H9 (cell line): Measurements from ENCODE around the gene TNFSF18. TPM values are rescaled to one million over a fixed set of nuclear protein-coding genes. Genes with fewer than 3 reads are reported as not detected.

Experiments used
- DNase-seq: peaks from one replicate; pipeline ENCODE4 v3.0.0-alpha.2; 2017
- H2AFZ ChIP-seq: one replicate; pipeline ENCODE4 v1.6.1; 2013; ENCODE audit warnings: mild to moderate bottlenecking, low read length, control low read depth, moderate library complexity
- H2AK5ac ChIP-seq: 2 replicates; pipeline ENCODE4 v1.6.1; 2013; ENCODE audit warnings: low read length, control low read depth, mixed read lengths; ENCODE audit not compliant: insufficient read length
- H2BK120ac ChIP-seq: one replicate; pipeline ENCODE4 v1.6.1; 2013; ENCODE audit warnings: low read depth, mild to moderate bottlenecking, low read length, control low read depth, inconsistent platforms; ENCODE audit not compliant: poor library complexity, severe bottlenecking
- H2BK12ac ChIP-seq: 2 replicates; pipeline ENCODE4 v1.6.1; 2013; ENCODE audit warnings: low read length, control low read depth, mixed read lengths, low read depth; ENCODE audit not compliant: insufficient read length
- H2BK15ac ChIP-seq: 2 replicates; pipeline ENCODE4 v1.6.1; 2013; ENCODE audit warnings: low read depth, low read length, control low read depth
- H2BK20ac ChIP-seq: one replicate; pipeline ENCODE4 v1.6.1; 2013; ENCODE audit warnings: low read depth, mild to moderate bottlenecking, low read length, control low read depth, inconsistent platforms; ENCODE audit not compliant: poor library complexity, severe bottlenecking
- H2BK5ac ChIP-seq: 2 replicates; pipeline ENCODE4 v1.6.1; 2013; ENCODE audit warnings: low read length, control low read depth, mixed read lengths; ENCODE audit not compliant: insufficient read length
- H3K14ac ChIP-seq: 2 replicates; pipeline ENCODE4 v1.6.1; 2013; ENCODE audit warnings: low read length, control low read depth; ENCODE audit not compliant: insufficient read depth
- H3K18ac ChIP-seq: 2 replicates; pipeline ENCODE4 v1.6.1; 2013; ENCODE audit warnings: low read depth, mild to moderate bottlenecking, mixed read lengths, low read length, control low read depth; ENCODE audit not compliant: insufficient read length
- H3K23ac ChIP-seq: 2 replicates; pipeline ENCODE4 v1.6.1; 2013; ENCODE audit warnings: low read length, control low read depth, mixed read lengths, low read depth; ENCODE audit not compliant: insufficient read length
- H3K23me2 ChIP-seq: 2 replicates; pipeline ENCODE4 v1.6.1; 2013; ENCODE audit warnings: low read depth, mild to moderate bottlenecking, mixed read lengths, low read length, control low read depth; ENCODE audit not compliant: insufficient read length, poor library complexity, severe bottlenecking
- H3K27ac ChIP-seq: 2 replicates; pipeline ENCODE4 v1.5.1; 2013; ENCODE audit warnings: low read length, control low read depth, mixed read lengths, low read depth; ENCODE audit not compliant: insufficient read length
- H3K27me3 ChIP-seq: 2 replicates; pipeline ENCODE4 v1.6.1; 2013; ENCODE audit warnings: low read length, control low read depth, inconsistent platforms; ENCODE audit not compliant: insufficient read depth
- H3K4ac ChIP-seq: 2 replicates; pipeline ENCODE4 v1.6.1; 2013; ENCODE audit warnings: low read depth, mild to moderate bottlenecking, control low read depth, inconsistent platforms, low read length, moderate library complexity
- H3K4me1 ChIP-seq: 2 replicates; pipeline ENCODE4 v1.6.1; 2013; ENCODE audit warnings: low read length, control low read depth, inconsistent platforms; ENCODE audit not compliant: insufficient read depth
- H3K4me2 ChIP-seq: 2 replicates; pipeline ENCODE4 v1.6.1; 2013; ENCODE audit warnings: low read length, control low read depth, mixed read lengths; ENCODE audit not compliant: insufficient read length, insufficient read depth
- H3K56ac ChIP-seq: 2 replicates; pipeline ENCODE4 v1.6.1; 2013; ENCODE audit warnings: low read depth, mild to moderate bottlenecking, mixed read lengths, low read length, control low read depth; ENCODE audit not compliant: insufficient read length
- H3K79me1 ChIP-seq: 2 replicates; pipeline ENCODE4 v1.6.1; 2013; ENCODE audit warnings: low read depth, mild to moderate bottlenecking, moderate library complexity, low read length, control low read depth, inconsistent platforms; ENCODE audit not compliant: insufficient read depth, poor library complexity, severe bottlenecking
- H3K79me2 ChIP-seq: 2 replicates; pipeline ENCODE4 v1.6.1; 2013; ENCODE audit warnings: low read length, control low read depth, inconsistent platforms; ENCODE audit not compliant: insufficient read depth
- H3K9ac ChIP-seq: 2 replicates; pipeline ENCODE4 v1.6.1; 2013; ENCODE audit warnings: low read length, control low read depth, mixed read lengths; ENCODE audit not compliant: insufficient read length; ENCODE audit errors: extremely low read depth
- H3K9me3 ChIP-seq: one replicate; pipeline ENCODE4 v1.6.1; 2013; ENCODE audit warnings: low read depth, low read length, inconsistent platforms; ENCODE audit not compliant: control insufficient read depth
- H3T11ph ChIP-seq: one replicate; pipeline ENCODE4 v1.6.1; 2013; ENCODE audit warnings: mild to moderate bottlenecking, low read length, control low read depth, inconsistent platforms
- H4K20me1 ChIP-seq: one replicate; pipeline ENCODE4 v1.6.1; 2013; ENCODE audit not compliant: control insufficient read depth, insufficient read length, insufficient read depth
- H4K5ac ChIP-seq: 2 replicates; pipeline ENCODE4 v1.6.1; 2013; ENCODE audit warnings: low read depth, mild to moderate bottlenecking, mixed read lengths, low read length, control low read depth; ENCODE audit not compliant: insufficient read length
- H4K8ac ChIP-seq: replicated peaks from 2 replicates; pipeline ENCODE4 v1.6.1; 2013; ENCODE audit warnings: low read length, control low read depth, mixed read lengths, low read depth; ENCODE audit not compliant: insufficient read length
- H4K91ac ChIP-seq: 2 replicates; pipeline ENCODE4 v1.6.1; 2013; ENCODE audit warnings: low read depth, mild to moderate bottlenecking, moderate library complexity, mixed read lengths, low read length, control low read depth; ENCODE audit not compliant: insufficient read length
- H3K27ac Mint-ChIP-seq, 3 experiments: 2 replicates in 2 of 3; 3 replicates in 1 of 3; pipeline ENCODE4 v1.8.0; 2020 to 2021; ENCODE audit warnings: mixed read lengths in 3 of 3, mild to moderate bottlenecking in 1 of 3, moderate library complexity in 1 of 3
- H3K27me3 Mint-ChIP-seq: 2 replicates; pipeline ENCODE4 v1.8.0; 2021; ENCODE audit warnings: low read depth, mild to moderate bottlenecking, moderate library complexity, mixed read lengths
- H3K36me3 Mint-ChIP-seq, 3 experiments: 2 replicates in 2 of 3; 3 replicates in 1 of 3; pipeline ENCODE4 v1.8.0; 2020 to 2021; ENCODE audit warnings: low read depth in 3 of 3, mixed read lengths in 3 of 3; ENCODE audit not compliant: insufficient read depth in 1 of 3
- H3K4me1 Mint-ChIP-seq, 2 experiments: 2 replicates each; pipeline ENCODE4 v1.8.0; 2020; ENCODE audit warnings: mixed read lengths in 2 of 2
- H3K4me3 Mint-ChIP-seq, 2 experiments: 2 replicates in 1 of 2; 3 replicates in 1 of 2; pipeline ENCODE4 v1.8.0; 2020 to 2021; ENCODE audit warnings: mild to moderate bottlenecking in 2 of 2, mixed read lengths in 2 of 2, moderate library complexity in 1 of 2
- H3K9me3 Mint-ChIP-seq, 2 experiments: 2 replicates in 1 of 2; 3 replicates in 1 of 2; pipeline ENCODE4 v1.8.0; 2020; ENCODE audit warnings: mild to moderate bottlenecking in 2 of 2, mixed read lengths in 2 of 2, moderate library complexity in 1 of 2
- CTCF ChIP-seq: fragments of 200-600 bp; sonication (generic); conservative IDR thresholded peaks from 3 replicates; pipeline ENCODE4 v1.8.0; 2021; ENCODE audit warnings: antibody characterized with exemption, mild to moderate bottlenecking
- total RNA-seq: library from RNA; stranded (reverse); gene quantifications from 2 replicates; pipeline ENCODE4 v1.2.1, GENCODE V29; 2021

The TNFSF18 gene
- total RNA-seq, 1 experiment from 2014 or later = not detected

- Mint-ChIP-seq H3K27ac (no peak overlapping the region), H3K4me3 (no peak overlapping the region), H3K27me3 (no peaks in the 10 kb centered on the region), H3K36me3 (no peaks in the 10 kb centered on the region), H3K9me3 (no peaks in the 10 kb centered on the region), H3K4me1 (no peaks in the 10 kb centered on the region)
- no peak overlapping the region for H3K18ac ChIP-seq
- no peak overlapping the region for H2BK15ac ChIP-seq
- H4K8ac ChIP-seq = no peak overlapping the region
- H2BK5ac ChIP-seq = no peak overlapping the region
- H3K4me1 ChIP-seq = no peaks in the 10 kb centered on the region
- H2AFZ ChIP-seq = no peak overlapping the region
- H4K5ac ChIP-seq = no peak overlapping the region
- H3K79me2 ChIP-seq = no peaks in the 10 kb centered on the region
- no peak for DNase-seq
- no peak overlapping the region for H2BK12ac ChIP-seq
- no peak overlapping the region for H3K14ac ChIP-seq
- H3T11ph ChIP-seq = no peak overlapping the region
- no peak overlapping the region for H2BK120ac ChIP-seq
- no peaks in the 10 kb centered on the region for H3K27me3 ChIP-seq
- no peak overlapping the region for H3K27ac ChIP-seq
- no peaks in the 10 kb centered on the region for H3K9me3 ChIP-seq
- no peak for TF ChIP-seq CTCF
- no peak overlapping the region for H2BK20ac ChIP-seq
- H4K91ac ChIP-seq = no peak overlapping the region
- no peak overlapping the region for H2AK5ac ChIP-seq
- no peak overlapping the region for H3K23ac ChIP-seq
- no peaks in the 10 kb centered on the region for H3K23me2 ChIP-seq
- no peaks in the 10 kb centered on the region for H3K79me1 ChIP-seq
- H4K20me1 ChIP-seq = no peaks in the 10 kb centered on the region
- no peak overlapping the region for H3K4ac ChIP-seq
- no peak overlapping the region for H3K4me2 ChIP-seq
- H3K56ac ChIP-seq = no peak overlapping the region
- no peak overlapping the region for H3K9ac ChIP-seq
Observed at GRCh38 chr1:173057984-173058383, 7.2 kb upstream of the TNFSF18 start.
